Measurements from ENCODE around the gene CCDC54.
A peak's percentile ranks its signal among the peaks of the same experiment; 100 is the strongest.
"Not testable (repeated sequence)": the region's sequence is repeated elsewhere in the genome, so short reads cannot be mapped to it uniquely, and the experiment has no call there.

Gene CCDC54

DNA sequence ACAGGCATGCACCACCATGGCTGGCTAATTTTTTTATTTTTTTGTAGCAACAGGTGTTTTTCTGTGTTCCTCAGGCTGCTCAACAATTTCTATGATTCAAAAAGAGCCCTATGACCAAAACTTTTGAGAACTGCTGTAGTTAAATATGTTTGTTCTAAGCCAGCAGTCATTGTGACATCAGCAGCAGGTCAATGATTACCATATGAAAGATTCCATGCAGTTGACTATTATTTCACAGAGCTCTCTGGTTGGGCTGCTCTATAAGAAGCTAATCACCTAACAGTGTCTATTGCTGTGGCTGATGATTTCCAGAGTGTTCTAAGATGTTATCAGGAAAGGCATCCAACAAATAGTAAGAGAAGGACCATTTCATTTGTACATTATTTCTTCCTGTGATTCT lies at the start of gene CCDC54:
Gene CCDC54 (plus strand): TSS at position 289 of the 400 bp plus-strand sequence. CDS start 149 bp downstream, outside the sequence.
- TF ChIP-seq CTCF (conservative IDR thresholded peaks at IDR 0.05; ENCODE audit: low read length): no peak
- peak; percentile 12 for DNase-seq (ENCODE audit: low read depth)
- no peak within 1 kb of the TSS for H3K4me3 ChIP-seq (ENCODE audit: low read length)

- TF ChIP-seq CTCF (conservative IDR thresholded peaks at IDR 0.05; ENCODE audit: low read length): no peak
- no peak for DNase-seq (ENCODE audit: low read depth)
- no peak overlapping the region for H3K4me3 ChIP-seq (ENCODE audit: low read length)
Measured at GRCh38 chr3:107328069-107328468, 49.2 kb upstream of the CCDC54 start.

DNA sequence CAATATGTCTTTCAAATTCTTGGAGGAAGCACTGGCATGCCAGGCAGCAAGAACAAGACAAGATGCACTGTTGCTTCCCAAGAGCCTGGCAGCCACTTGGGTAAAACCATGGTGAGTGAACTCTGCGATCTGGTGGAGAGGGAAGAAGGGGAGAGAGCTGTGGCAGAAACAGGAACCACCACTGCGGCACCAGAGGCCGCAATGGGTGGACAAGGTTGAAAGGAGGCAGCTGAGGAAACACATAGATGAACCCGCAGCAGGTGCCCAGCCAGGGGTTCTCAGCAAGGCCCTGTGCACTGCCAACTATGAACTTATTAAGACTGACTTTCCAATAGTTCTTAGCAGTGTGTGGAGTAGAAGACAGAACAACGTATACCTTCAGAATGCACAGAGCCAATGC lies 48.2 kb upstream of the CCDC54 start:
- H3K4me3 ChIP-seq (ENCODE audit: low read length): no peak overlapping the region
- no peak for DNase-seq (ENCODE audit: low read depth)
- no peak for TF ChIP-seq CTCF (conservative IDR thresholded peaks at IDR 0.05; ENCODE audit: low read length)

DNA sequence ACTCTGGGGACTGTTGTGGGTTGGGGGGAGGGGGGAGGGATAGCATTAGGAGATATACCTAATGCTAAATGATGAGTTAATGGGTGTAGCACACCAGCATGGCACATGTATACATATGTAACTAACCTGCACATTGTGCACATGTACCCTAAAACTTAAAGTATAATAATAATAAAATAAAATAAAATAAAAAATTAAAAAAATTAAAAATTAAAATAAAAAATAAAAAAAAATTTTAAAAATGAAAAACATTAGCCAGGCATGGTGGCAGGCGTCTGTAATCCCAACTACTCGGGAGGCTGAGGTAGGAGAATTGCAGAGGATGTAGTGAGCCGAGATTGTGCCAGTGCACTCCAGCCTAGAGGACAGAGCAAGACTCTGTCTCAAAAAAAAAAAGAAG lies 37.5 kb upstream of the CCDC54 start:
- DNase-seq (ENCODE audit: low read depth); H3K4me3 ChIP-seq (ENCODE audit: low read length): not testable (repeated sequence)

DNA sequence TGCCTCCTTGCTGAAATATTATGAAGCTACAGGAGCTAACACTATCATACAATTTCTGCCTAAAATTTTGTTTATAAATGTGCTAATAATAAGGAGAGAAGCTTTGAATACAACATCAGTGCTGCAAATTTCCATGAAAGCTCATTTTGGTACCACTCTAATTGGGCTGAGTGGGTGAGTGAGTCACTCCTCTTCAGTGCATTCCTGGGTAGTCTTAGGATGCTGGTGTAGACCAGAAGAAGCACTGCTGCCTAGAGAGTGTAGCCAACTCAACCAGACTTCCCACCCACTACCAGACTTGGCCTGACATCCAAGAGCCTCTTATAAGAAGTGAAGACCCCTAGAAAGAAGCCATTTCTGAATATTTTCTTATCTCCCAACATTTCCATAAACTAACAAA lies 32.5 kb upstream of the CCDC54 start:
- H3K4me3 ChIP-seq (ENCODE audit: low read length): no peak overlapping the region
- no peak for DNase-seq (ENCODE audit: low read depth)
- TF ChIP-seq CTCF (conservative IDR thresholded peaks at IDR 0.05; ENCODE audit: low read length): no peak

- no peak for DNase-seq (ENCODE audit: low read depth)
- no peak overlapping the region for H3K4me3 ChIP-seq (ENCODE audit: low read length)
- no peak for TF ChIP-seq CTCF (conservative IDR thresholded peaks at IDR 0.05; ENCODE audit: low read length)
Measured at GRCh38 chr3:107345822-107346405, 31.3 kb upstream of the CCDC54 start.

GRCh38 chr3:107346564-107346963 lies 30.7 kb upstream of the CCDC54 start:
- no peak overlapping the region for H3K4me3 ChIP-seq (ENCODE audit: low read length)
- no peak for TF ChIP-seq CTCF (conservative IDR thresholded peaks at IDR 0.05; ENCODE audit: low read length)
- DNase-seq (ENCODE audit: low read depth): no peak

DNA sequence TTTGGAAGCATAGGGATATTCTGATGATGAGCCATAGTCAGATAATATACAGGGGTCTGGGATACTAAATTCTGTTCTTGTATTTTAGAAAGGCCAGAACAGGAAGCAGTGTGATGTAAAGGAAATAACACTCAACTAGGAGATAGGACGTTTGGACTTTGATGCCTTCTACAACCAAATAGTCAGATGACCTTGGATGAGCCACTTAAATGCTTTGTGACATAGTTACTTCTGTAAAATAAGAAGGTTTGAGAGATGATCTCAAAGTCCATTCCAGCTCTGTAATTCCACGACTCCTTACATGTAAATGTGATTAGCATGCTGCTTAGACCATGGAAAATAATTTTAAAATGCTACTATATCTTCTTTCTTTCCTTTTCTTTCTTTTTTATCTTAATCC lies 29.5 kb upstream of the CCDC54 start:
- TF ChIP-seq CTCF (conservative IDR thresholded peaks at IDR 0.05; ENCODE audit: low read length): no peak
- DNase-seq (ENCODE audit: low read depth): no peak
- H3K4me3 ChIP-seq (ENCODE audit: low read length): no peak overlapping the region
